Measurements from ENCODE around the gene CHID1.

- TF ChIP-seq FOXA1 (IDR thresholded peaks at IDR 0.05) (no peak), SUZ12 (IDR thresholded peaks at IDR 0.05) (no peak), SP1 (IDR thresholded peaks at IDR 0.05) (no peak), ARNT (IDR thresholded peaks at IDR 0.05) (no peak)
Observed at GRCh38 chr11:959027-959426, 48.4 kb upstream of the CHID1 start.

All from HEK293T (cell line).